ENCODE data around the gene CAPN10.

GRCh38 chr2:240554767-240555493 is 31.6 kb upstream of the CAPN10 start:
- TF ChIP-seq POLR2AphosphoS5 (IDR thresholded peaks at IDR 0.05; ENCODE audit: borderline replicate concordance, low read depth, low read length) (no peak), EZH2 (IDR thresholded peaks at IDR 0.05) (no peak), FOXP2 (optimal IDR thresholded peaks at IDR 0.05; ENCODE audit: control extremely low read depth, extremely low read length, insufficient read depth) (no peak)
